GM19328 (cell line): ENCODE measurements around the gene TNFAIP8L1.
"Not testable (repeated sequence)": the region's sequence is repeated elsewhere in the genome, so short reads cannot be mapped to it uniquely, and the experiment has no call there.

ENCODE experiments used
- ATAC-seq: cut with Tn5 transposase; IDR thresholded peaks from one replicate; pipeline ENCODE4 v1.9.1; 2021; ENCODE audit warnings: mild to moderate bottlenecking, moderate library complexity; ENCODE audit not compliant: unreplicated experiment

TNFAIP8L1 gene

DNA sequence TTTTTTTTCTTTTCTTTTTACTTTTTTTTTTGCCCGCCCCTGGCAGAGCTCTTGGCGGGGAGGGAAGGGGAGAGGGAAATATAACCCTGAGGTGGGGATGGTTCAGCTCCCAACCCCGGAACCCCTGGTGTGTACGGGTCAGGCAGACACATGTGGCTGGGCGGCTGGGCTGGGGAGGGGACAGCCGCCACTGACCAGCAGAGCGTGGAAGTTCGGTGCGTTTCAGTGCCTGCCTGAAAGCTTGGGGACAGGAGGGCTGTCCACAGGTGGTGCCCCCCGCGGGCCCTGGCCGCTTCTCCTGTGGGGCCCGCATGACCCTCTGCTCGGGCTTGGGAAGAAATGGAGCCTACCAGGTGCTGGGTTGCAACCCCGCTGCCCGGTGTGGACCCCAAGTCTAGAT, 36.0 kb downstream of the TNFAIP8L1 start:
- no peak for ATAC-seq

DNA sequence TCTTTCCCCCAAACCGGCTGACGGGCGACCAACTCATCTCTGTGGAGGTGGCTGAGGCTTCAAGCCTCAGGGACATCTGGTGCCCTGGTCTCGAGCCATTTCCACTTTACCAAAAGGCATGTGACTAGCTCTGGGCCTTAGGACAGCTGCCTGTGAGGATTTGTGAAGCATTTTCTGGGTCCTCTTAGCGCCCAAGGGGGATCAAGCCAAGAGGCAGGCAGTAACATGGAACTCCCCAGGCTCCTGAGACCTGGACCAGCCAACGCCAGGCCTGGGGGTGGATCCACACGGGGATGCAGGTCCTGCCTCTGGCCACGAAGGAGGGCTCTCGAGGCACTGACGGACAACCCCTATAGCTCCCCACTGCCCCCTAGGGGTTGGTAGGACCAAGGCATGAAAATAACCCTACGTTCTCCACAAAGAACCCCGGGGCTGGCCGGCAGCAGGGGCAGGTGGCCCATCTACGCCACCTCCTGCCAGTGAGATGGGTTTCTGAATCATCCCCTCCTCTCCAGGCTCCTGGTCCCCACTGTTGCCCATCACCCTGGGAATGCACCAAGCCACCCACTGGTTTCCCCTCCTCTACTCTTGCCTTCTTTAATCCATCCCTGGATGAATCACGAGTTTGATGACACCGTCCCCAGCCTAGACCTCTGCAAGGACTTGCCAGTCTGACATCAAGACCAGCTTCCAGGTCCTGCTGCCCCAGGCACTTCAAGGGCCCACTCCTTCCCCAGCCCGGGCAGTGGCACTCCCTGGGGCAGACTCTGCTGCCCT, 37.8 kb downstream of the TNFAIP8L1 start:
- no peak for ATAC-seq

- ATAC-seq = no peak
These were observed 39.8 kb downstream of the TNFAIP8L1 start for GRCh38 chr19:4678881-4679790.

DNA sequence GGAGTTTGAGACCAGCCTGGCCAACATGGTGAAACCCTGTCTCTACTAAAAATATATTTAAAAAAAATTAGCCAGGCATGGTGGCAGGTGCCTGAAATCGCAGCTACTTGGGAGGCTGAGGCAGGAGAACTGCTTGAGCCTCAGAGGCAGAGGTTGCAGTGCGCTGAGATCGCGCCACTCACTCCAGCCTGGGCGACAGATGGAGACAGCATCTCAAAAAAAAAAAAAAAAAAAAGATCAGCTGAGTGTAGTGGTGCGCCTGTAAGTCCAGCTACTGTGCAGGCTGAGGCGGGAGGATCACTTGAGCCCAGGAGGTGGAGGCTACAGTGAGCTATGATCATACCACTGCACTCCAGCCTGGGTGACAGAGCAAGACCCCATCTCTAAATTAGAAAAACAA, 40.7 kb downstream of the TNFAIP8L1 start:
- ATAC-seq = not testable (repeated sequence)

GRCh38 chr19:4682417-4683200, 43.3 kb downstream of the TNFAIP8L1 start:
- ATAC-seq = no peak

- ATAC-seq = no peak
These were observed 45.2 kb downstream of the TNFAIP8L1 start for GRCh38 chr19:4684312-4685095.

- no peak for ATAC-seq
These were observed 47.4 kb downstream of the TNFAIP8L1 start for GRCh38 chr19:4686700-4687099.

GRCh38 chr19:4687396-4687795, 48.1 kb downstream of the TNFAIP8L1 start:
- ATAC-seq = no peak

DNA sequence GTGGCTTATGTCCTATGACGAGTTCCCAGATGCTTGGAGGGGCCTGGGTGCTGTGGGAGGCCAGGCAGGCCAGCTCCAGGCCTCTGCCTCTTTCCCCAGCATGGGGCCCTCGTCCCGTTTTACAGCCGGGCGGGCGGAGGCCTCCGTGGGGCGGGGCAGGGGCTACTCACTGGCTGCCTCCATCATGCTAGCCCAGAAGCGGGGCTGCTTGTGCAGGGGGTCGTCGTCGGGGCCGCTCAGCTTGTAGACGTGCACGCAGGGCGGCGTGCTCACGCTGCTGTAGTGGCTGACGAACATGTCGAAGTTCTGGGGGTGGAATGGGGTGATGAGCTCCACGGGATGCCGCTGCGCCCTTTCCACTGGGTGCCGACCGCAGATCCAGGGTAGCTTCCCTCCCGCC, 49.3 kb downstream of the TNFAIP8L1 start:
- ATAC-seq = no peak

GRCh38 chr19:4689403-4689802, 50.1 kb downstream of the TNFAIP8L1 start:
- ATAC-seq = no peak

DNA sequence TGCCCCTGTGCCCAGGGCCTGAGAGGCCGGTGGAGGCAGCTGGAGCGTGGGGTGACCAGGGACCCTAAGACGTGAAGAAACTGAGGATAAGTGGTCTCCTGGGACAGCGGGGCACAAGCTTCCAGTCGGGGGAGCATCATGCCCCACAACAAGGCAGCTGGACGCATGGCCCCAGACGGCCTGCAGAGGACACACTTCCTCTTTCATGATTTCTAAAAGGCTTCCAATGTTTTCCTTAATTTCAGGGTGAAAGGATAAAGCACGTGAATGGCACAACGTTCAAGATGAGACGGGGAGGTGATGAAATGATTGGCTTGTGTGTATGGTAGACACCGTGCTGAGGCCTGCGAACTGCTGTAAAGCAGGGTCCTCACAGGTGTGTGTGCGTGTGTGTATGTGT, 51.0 kb downstream of the TNFAIP8L1 start:
- no peak for ATAC-seq

DNA sequence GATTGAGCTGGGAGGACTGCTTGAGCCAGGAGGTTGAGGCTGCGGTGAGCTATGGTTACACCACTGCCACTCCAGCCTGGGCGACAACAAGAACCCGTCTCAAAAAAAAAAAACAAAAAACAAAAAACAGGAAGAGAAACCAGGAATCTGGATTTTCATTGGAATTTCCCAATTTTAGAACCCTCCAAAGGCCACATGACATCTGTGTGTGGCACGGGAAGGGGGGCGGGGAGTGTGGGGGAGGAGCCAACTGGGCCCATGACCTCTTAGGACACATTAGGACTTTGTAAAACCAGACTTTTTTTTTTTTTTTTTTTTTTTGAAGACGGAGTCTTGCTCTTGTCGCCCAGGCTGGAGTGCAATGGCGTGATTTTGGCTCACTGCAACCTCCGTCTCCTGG, 52.1 kb downstream of the TNFAIP8L1 start:
- no peak for ATAC-seq

DNA sequence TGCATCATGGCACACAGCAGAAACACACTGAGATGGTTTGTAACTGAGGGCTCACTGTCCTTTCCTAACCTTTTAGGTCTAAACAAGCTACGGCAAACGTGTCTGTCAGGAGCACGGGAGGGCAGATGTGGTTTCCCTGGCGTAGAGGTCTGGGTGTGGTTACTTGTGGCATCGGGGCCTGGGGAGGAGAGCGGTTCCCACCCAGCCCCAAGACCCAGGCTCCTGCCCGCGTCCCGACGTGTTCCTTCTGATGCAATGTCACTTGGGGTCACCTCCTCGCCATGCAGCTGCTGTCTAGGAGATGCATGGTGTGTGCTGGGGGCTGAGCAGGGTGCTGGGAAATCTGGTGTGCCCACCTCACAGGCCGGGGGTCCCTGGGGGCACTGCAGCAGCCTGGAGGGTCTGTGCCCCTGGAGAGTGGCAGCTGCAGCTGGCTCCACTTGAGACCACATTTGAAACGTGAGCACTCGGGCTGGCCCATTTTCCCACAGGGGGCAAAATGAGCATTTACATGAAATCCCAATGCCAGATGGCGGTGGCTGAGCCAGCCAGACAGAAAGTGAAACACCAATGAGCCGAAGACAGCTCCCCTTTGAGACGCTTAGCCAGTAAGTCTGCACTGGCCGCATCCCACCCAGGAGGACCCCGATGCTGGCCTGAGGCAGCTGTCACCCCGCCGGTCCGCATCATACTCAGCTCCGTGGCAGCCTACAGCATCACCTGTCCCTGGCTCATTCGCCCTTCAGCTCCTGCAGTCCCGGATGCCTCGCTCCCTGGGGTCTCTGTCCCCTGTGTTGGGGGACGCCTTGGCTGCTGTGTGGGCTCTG, 53.1 kb downstream of the TNFAIP8L1 start:
- no peak for ATAC-seq

- no peak for ATAC-seq
These were observed 53.7 kb downstream of the TNFAIP8L1 start for GRCh38 chr19:4693078-4693350.

GRCh38 chr19:4693471-4694121, 54.3 kb downstream of the TNFAIP8L1 start:
- no peak for ATAC-seq

DNA sequence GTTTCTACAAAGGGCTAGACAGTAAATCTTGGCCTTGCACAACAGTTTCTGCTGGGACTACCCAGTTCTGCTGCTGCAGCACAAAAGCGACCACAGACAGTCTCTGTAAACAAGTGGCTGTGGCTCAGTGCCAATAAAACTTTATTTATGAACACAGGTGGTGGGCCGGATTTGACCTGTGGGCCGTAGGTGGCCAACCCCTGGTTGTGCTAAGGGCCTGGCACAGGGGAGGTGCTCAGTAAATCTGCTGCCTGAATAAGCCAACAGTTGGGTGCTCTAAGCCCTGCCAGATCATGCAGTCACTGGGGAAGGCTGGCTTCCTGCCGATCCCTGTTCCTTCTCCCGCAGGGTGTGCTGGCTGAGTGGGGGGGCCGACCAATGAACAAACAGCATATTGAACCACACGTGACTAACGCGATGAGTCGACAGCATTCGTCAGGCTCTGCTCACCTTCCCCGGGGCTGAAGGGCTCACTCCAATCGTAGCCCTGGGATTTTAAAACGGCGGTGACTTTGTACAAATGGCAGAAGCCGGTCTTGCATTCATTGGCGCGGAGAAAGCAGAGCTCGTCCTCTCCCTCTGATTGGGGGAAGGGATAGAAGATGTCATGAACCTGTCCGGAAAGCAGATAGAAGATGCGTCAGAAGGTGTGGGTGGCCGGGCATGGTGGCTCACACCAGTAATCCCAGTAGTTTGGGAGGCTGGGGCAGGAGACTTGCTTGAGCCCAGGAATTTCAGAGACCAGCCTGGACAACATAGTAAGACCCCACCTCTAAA, 55.1 kb downstream of the TNFAIP8L1 start:
- ATAC-seq = no peak

DNA sequence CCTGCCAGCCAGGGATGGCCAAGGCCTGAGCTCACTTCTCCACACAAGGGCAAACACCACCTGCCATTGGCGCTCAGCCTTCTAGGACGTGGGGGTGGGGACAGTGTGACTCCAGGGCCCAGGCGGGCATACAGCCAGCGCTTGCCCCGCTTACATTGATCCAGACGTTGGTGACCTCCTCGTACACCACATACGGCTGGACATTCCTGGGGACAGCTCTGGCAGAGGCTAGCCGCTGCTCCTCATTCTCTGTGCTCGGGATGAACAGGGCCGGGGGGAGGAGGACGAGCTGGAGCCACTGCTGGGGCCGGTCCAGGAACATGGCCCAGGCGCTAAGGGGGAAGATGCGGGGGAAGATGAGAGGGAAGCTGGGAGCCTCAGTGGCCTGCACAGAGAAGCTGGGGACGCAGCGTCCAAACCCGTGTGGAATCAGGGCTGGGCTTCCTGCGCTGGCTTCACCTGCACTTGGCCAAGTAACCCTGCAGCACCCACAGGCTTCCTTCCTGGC, 56.0 kb downstream of the TNFAIP8L1 start:
- ATAC-seq = no peak

GRCh38 chr19:4697304-4697703, 58.0 kb downstream of the TNFAIP8L1 start:
- ATAC-seq = no peak
